ENCODE results near the gene SHISA6. TPM values are rescaled to one million over a fixed set of nuclear protein-coding genes. Genes with fewer than 3 reads are reported as not detected.

The SHISA6 gene
- total RNA-seq, 4 donors from 2014 or later, result 0.45 to 4.9 (median 3.3) TPM

DNA sequence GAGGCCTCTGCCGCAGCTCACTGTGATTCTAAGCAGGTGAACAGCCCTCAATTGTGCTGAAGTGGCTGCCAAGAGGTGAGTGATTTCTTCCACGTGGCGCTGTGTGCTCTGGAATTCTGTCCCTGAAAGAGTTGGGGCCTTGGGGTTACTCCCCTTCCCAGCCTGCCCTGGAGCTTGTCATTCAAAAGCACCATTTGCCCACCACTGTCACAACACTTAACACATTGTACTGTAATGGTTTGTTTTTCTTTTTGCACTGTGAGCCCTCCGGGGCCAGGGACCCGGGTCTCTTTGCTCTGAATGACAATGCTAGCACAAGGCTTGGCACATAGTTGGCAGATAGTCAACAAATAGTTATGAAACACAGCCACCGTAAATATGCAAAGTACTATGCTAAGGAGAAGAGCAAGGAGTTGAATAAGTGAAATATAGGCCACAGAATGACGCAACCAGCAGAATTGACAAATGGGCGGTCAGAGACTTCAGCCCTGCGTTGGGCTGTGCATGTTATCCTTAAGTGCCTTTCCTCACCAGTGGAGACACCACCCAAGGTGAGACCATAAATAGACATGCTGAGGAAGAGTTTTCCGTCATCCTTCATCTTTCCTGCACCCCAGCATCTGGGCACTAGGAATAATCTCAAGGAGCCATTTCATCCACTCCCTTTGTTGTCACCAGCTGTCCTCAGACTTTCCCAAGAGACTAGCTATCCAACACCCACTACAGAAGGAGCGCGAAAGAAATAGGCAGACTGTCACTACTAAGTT is 245.3 kb downstream of the SHISA6 start:
- no peak for DNase-seq (ENCODE audit: low spot score in 2 of 2)
- WGBS, result 50% methylated on average over 12 of the region's 12 CpGs
- TF ChIP-seq, protein P1, sequence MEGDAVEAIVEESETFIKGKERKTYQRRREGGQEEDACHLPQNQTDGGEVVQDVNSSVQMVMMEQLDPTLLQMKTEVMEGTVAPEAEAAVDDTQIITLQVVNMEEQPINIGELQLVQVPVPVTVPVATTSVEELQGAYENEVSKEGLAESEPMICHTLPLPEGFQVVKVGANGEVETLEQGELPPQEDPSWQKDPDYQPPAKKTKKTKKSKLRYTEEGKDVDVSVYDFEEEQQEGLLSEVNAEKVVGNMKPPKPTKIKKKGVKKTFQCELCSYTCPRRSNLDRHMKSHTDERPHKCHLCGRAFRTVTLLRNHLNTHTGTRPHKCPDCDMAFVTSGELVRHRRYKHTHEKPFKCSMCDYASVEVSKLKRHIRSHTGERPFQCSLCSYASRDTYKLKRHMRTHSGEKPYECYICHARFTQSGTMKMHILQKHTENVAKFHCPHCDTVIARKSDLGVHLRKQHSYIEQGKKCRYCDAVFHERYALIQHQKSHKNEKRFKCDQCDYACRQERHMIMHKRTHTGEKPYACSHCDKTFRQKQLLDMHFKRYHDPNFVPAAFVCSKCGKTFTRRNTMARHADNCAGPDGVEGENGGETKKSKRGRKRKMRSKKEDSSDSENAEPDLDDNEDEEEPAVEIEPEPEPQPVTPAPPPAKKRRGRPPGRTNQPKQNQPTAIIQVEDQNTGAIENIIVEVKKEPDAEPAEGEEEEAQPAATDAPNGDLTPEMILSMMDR (IDR thresholded peaks at IDR 0.05), result no peak
- no peak for TF ChIP-seq POLR2AphosphoS5 (IDR thresholded peaks at IDR 0.05)
- no peak for TF ChIP-seq EP300 (IDR thresholded peaks at IDR 0.05)
- TF ChIP-seq POLR2A (IDR thresholded peaks at IDR 0.05), result no peak
- Histone ChIP-seq H3K27me3 (no peaks in the 10 kb centered on the region), H3K9me3 (no peaks in the 10 kb centered on the region), H3K4me1 (peaks cover 8% of the 10 kb centered on the region), H3K27ac (no peak overlapping the region), H3K4me3 (no peak overlapping the region), H3K36me3 (no peaks in the 10 kb centered on the region)

GRCh38 chr17:11486868-11487310 is 245.9 kb downstream of the SHISA6 start:
- H3K27me3 ChIP-seq, result no peaks in the 10 kb centered on the region
- TF ChIP-seq, protein P1 (IDR thresholded peaks at IDR 0.05), result no peak
- no peak for TF ChIP-seq EP300 (IDR thresholded peaks at IDR 0.05)
- H3K4me3 ChIP-seq, result no peak overlapping the region
- no peaks in the 10 kb centered on the region for H3K9me3 ChIP-seq
- H3K27ac ChIP-seq, result no peak overlapping the region
- no peak for DNase-seq (ENCODE audit: low spot score in 2 of 2)
- peaks cover 8% of the 10 kb centered on the region for H3K4me1 ChIP-seq
- H3K36me3 ChIP-seq, result no peaks in the 10 kb centered on the region
- 89% methylated on average over 9 of the region's 9 CpGs for WGBS

GRCh38 chr17:11487469-11487868 is 246.5 kb downstream of the SHISA6 start:
- 71% methylated on average over 2 of the region's 2 CpGs for WGBS
- TF ChIP-seq, protein P1 (IDR thresholded peaks at IDR 0.05), result no peak
- TF ChIP-seq POLR2AphosphoS5 (IDR thresholded peaks at IDR 0.05) (no peak), POLR2A (IDR thresholded peaks at IDR 0.05) (no peak), EP300 (IDR thresholded peaks at IDR 0.05) (no peak)
- DNase-seq (ENCODE audit: low spot score in 2 of 2), result no peak

GRCh38 chr17:11488407-11488806 is 247.4 kb downstream of the SHISA6 start:
- Histone ChIP-seq H3K27me3 (no peaks in the 10 kb centered on the region), H3K27ac (no peak overlapping the region), H3K9me3 (no peaks in the 10 kb centered on the region), H3K4me3 (no peak overlapping the region), H3K4me1 (peaks cover 8% of the 10 kb centered on the region), H3K36me3 (no peaks in the 10 kb centered on the region)
- DNase-seq (ENCODE audit: low spot score in 2 of 2), result no peak
- TF ChIP-seq POLR2AphosphoS5 (IDR thresholded peaks at IDR 0.05), result no peak
- no peak for TF ChIP-seq EP300 (IDR thresholded peaks at IDR 0.05)
- no peak for TF ChIP-seq POLR2A (IDR thresholded peaks at IDR 0.05)
- TF ChIP-seq, protein P1 (IDR thresholded peaks at IDR 0.05), result no peak
- WGBS, result 93% methylated on average over 3 of the region's 3 CpGs

More at GRCh38 chr17:11487469-11487868, 246.5 kb downstream of the SHISA6 start:
- Histone ChIP-seq H3K36me3 (no peaks in the 10 kb centered on the region), H3K27me3 (no peaks in the 10 kb centered on the region), H3K4me1 (peaks cover 8% of the 10 kb centered on the region), H3K4me3 (no peak overlapping the region), H3K27ac (no peak overlapping the region), H3K9me3 (no peaks in the 10 kb centered on the region)

- Histone ChIP-seq H3K27ac (no peak overlapping the region), H3K36me3 (no peaks in the 10 kb centered on the region), H3K27me3 (no peaks in the 10 kb centered on the region), H3K9me3 (no peaks in the 10 kb centered on the region), H3K4me1 (peaks cover 8% of the 10 kb centered on the region), H3K4me3 (no peak overlapping the region)
- DNase-seq (ENCODE audit: low spot score in 2 of 2), result no peak
- TF ChIP-seq POLR2AphosphoS5 (IDR thresholded peaks at IDR 0.05) (no peak), POLR2A (IDR thresholded peaks at IDR 0.05) (no peak), EP300 (IDR thresholded peaks at IDR 0.05) (no peak)
- TF ChIP-seq, protein P1 (IDR thresholded peaks at IDR 0.05), result no peak
- 79% methylated on average over 14 of the region's 14 CpGs for WGBS
Measured at GRCh38 chr17:11490171-11490755, 249.2 kb downstream of the SHISA6 start.
